Gastrocnemius medialis (tissue), 4 donors: ENCODE measurements around the gene GTPBP6.

Experiments used
- CTCF ChIP-seq, 5 experiments: fragments of 450-650 bp in 3 of 5; fragments of 200-600 bp in 2 of 5; sonication (generic) in 2 of 5; IDR thresholded peaks in 4 of 5; conservative IDR thresholded peaks in 1 of 5; 1 replicate in 4 of 5; 2 replicates in 1 of 5; pipeline ENCODE4 v1.5.1; 2016 to 2019; ENCODE audit warnings: antibody characterized with exemption in 5 of 5, mild to moderate bottlenecking in 3 of 5, moderate library complexity in 3 of 5
- POLR2A ChIP-seq, 2 donors: fragments of 450-650 bp; IDR thresholded peaks; one replicate each; pipeline ENCODE4 v1.6.1; 2017; ENCODE audit warnings: antibody characterized with exemption in 2 of 2, mild to moderate bottlenecking in 2 of 2, moderate library complexity in 2 of 2

DNA sequence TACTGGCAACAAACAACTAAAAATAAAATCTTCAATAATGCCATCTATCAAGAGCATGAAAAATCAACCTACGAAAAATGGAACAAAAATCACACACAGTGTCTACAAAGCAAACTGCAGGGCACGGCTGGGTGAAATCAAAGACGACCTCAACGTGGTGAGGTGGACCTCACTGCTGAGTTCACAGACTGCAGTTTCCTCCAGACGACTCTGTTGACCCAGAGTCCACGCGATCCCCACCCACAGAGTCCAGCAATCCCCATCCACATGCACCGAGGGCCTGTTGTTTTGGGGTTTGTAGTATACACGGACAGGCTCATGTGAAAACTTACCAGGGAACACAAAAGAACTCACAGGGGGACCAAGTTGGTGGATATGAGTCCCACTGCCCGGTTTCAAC, 31.1 kb upstream of the GTPBP6 start:
- TF ChIP-seq POLR2A (IDR thresholded peaks at IDR 0.05) (no peak), CTCF (IDR thresholded peaks at IDR 0.05 in 4 of 5, conservative IDR thresholded peaks at IDR 0.05 in 1 of 5) (no peak)
